Kidney (tissue), 14 donors: ENCODE results near the gene C19orf85. TPM values are rescaled to one million over a fixed set of nuclear protein-coding genes. Genes with fewer than 3 reads are reported as not detected.

Experiments
- DNase-seq, 5 donors: peaks; one replicate each; pipeline ENCODE4 v3.0.0-alpha.2; 2013 to 2020
- FAIRE-seq: peaks from 2 replicates; lab custom pipeline; 2012; peaks lifted over from hg19 to GRCh38; lab: Jason Lieb, UNC
- H3K27ac ChIP-seq, 2 donors: one replicate each; pipeline ENCODE4 v1.7.0; 2013; ENCODE audit warnings: low read depth in 2 of 2, low read length in 2 of 2, inconsistent platforms in 1 of 2
- H3K27me3 ChIP-seq: one replicate; pipeline ENCODE4 v1.7.1; 2013; ENCODE audit warnings: low read length, inconsistent platforms; ENCODE audit not compliant: control insufficient read depth, insufficient read depth
- H3K36me3 ChIP-seq, 3 donors: one replicate each; pipeline versions ENCODE4 v1.7.0 to v1.7.1; 2013; ENCODE audit warnings: low read length in 3 of 3, control low read depth in 1 of 3, inconsistent platforms in 1 of 3; ENCODE audit not compliant: insufficient read depth in 3 of 3, control insufficient read depth in 2 of 3
- H3K4me1 ChIP-seq, 3 donors: one replicate each; pipeline versions ENCODE4 v1.7.0 to v1.7.1; 2013; ENCODE audit warnings: low read length in 3 of 3, inconsistent platforms in 1 of 3, low read depth in 1 of 3; ENCODE audit not compliant: control insufficient read depth in 2 of 3, insufficient read depth in 2 of 3
- H3K4me3 ChIP-seq, 3 donors: one replicate each; pipeline versions ENCODE4 v1.7.0 to v1.8.1; 2013; ENCODE audit warnings: low read length in 3 of 3, control low read depth in 1 of 3, inconsistent platforms in 1 of 3
- H3K9ac ChIP-seq, 3 donors: one replicate each; pipeline versions ENCODE4 v1.7.0 to v1.7.1; 2013; ENCODE audit warnings: low read length in 3 of 3, control low read depth in 1 of 3, inconsistent platforms in 1 of 3
- H3K9me3 ChIP-seq, 3 donors: one replicate each; pipeline versions ENCODE4 v1.7.0 to v1.7.1; 2013; ENCODE audit warnings: low read length in 3 of 3, control low read depth in 1 of 3, inconsistent platforms in 1 of 3; ENCODE audit not compliant: control insufficient read depth in 2 of 3, insufficient read depth in 1 of 3
- CTCF ChIP-seq: IDR thresholded peaks from 3 replicates; pipeline ENCODE4 v1.5.1; 2012; ENCODE audit warnings: mild to moderate bottlenecking, moderate library complexity, borderline replicate concordance; ENCODE audit not compliant: insufficient read depth; ENCODE audit errors: extremely low read depth
- intact Hi-C: fragments of 100-400 bp; cut with DNase I; formaldehyde crosslinking; loops from one replicate; pipeline ENCODE4 v1.11.1; 2022
- polyA plus RNA-seq: library from polyadenylated mRNA; stranded (reverse); fragments of 350-450 nt; fragmentation: Illumina TruSeq; extraction: RNeasy Lipid Tissue Mini Kit (QIAGEN cat#74804); gene quantifications from one replicate; pipeline ENCODE4 v1.2.3, GENCODE V29; 2014; ENCODE audit warnings: low read depth, low replicate concordance; ENCODE audit not compliant: insufficient read depth
- total RNA-seq: library from RNA; stranded (reverse); fragmentation: NEBNext Ultra II Directional; extraction: Animal tissue kit (Norgen Biotek cat#: 25700); gene quantifications from one replicate; pipeline ENCODE4 v1.2.1, GENCODE V29; 2021
- donor health status: control.
- donor health status: control.
- donor health status: control.
- donor health status: control.
- donor health status: control.
- donor health status: DM: yes; HTN: yes; CAD: no.
- donor health status: Normal renal cell carcinoma (clear cell type).

C19orf85 gene
- total and polyA plus RNA-seq, 2 donors from 2014 or later = not detected

DNA sequence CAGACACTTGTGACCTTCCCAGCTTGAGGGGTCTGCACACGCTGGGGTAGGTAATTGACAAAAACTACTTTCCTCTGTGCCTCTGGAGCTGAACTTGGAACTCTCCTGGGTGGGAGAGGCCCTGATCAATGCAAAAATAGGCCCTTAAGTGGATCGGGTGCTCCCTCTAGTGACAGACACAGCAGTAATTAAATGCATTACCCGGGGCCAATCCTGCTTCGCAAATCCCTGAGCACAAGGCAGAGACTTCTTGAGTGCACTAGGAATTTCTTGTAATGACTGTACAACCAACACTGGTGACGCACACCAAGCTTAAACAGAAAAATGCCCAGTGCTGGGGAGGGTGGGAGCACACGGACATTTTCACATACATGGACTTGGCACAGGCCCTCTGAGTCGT lies 46.4 kb downstream of the C19orf85 start:
- H3K27me3 ChIP-seq = no peaks in the 10 kb centered on the region
- intact Hi-C loops = no loop called here
- FAIRE-seq = no peak
- no peak overlapping the region for H3K4me3 ChIP-seq
- H3K9ac ChIP-seq = no peak overlapping the region
- no peaks in the 10 kb centered on the region for H3K4me1 ChIP-seq
- H3K36me3 ChIP-seq = no peaks in the 10 kb centered on the region
- no peaks in the 10 kb centered on the region for H3K9me3 ChIP-seq
- peak; percentile 70 for TF ChIP-seq CTCF
- H3K27ac ChIP-seq = no peak overlapping the region
- peak in 4 of 5 donors; percentile 74 to 92 (median 82) for DNase-seq

Other genes with a start within 250 kb of the C19orf85 start
- gene TMEM86B, start 236.0 kb downstream of the C19orf85 start, total RNA-seq = 3.3 TPM
- gene TMEM86B, start 236.0 kb downstream of the C19orf85 start, polyA plus RNA-seq = 4.6 TPM
- gene PPP6R1, start 205.7 kb downstream of the C19orf85 start, total RNA-seq = 61.6 TPM
- 30.6 TPM for gene PPP6R1, start 205.7 kb downstream of the C19orf85 start, polyA plus RNA-seq
- gene HSPBP1, start 184.6 kb downstream of the C19orf85 start, total RNA-seq = 37.6 TPM
- 55.9 TPM for gene HSPBP1, start 184.6 kb downstream of the C19orf85 start, polyA plus RNA-seq
- gene BRSK1, start 180.8 kb downstream of the C19orf85 start, total RNA-seq = 6.5 TPM
- gene BRSK1, start 180.8 kb downstream of the C19orf85 start, polyA plus RNA-seq = 1.4 TPM
- 3.6 TPM for gene TMEM150B, start 139.4 kb downstream of the C19orf85 start, total RNA-seq
- gene TMEM150B, start 139.4 kb downstream of the C19orf85 start, polyA plus RNA-seq = 5.4 TPM
- gene KMT5C, start 124.9 kb downstream of the C19orf85 start, total RNA-seq = 13.0 TPM
- gene KMT5C, start 124.9 kb downstream of the C19orf85 start, polyA plus RNA-seq = 4.1 TPM
- gene COX6B2, start 110.0 kb downstream of the C19orf85 start, total RNA-seq = 3.8 TPM
- gene COX6B2, start 110.0 kb downstream of the C19orf85 start, polyA plus RNA-seq = 0.62 TPM
- not detected for gene GARIN5B, start 101.5 kb downstream of the C19orf85 start, total RNA-seq
- gene GARIN5B, start 101.5 kb downstream of the C19orf85 start, polyA plus RNA-seq = not detected
- gene IL11, start 94.3 kb downstream of the C19orf85 start, total RNA-seq = 0.47 TPM
- 0.37 TPM for gene IL11, start 94.3 kb downstream of the C19orf85 start, polyA plus RNA-seq
- gene TMEM190, start 87.9 kb downstream of the C19orf85 start, total RNA-seq = not detected
- gene TMEM190, start 87.9 kb downstream of the C19orf85 start, polyA plus RNA-seq = not detected
- gene TMEM238, start 80.5 kb downstream of the C19orf85 start, total RNA-seq = 24.3 TPM
- 8.1 TPM for gene TMEM238, start 80.5 kb downstream of the C19orf85 start, polyA plus RNA-seq
- gene RPL28, start 78.8 kb downstream of the C19orf85 start, total RNA-seq = 1,259 TPM
- 1,453 TPM for gene RPL28, start 78.8 kb downstream of the C19orf85 start, polyA plus RNA-seq
- gene UBE2S, start 57.0 kb downstream of the C19orf85 start, total RNA-seq = 16.8 TPM
- 20.8 TPM for gene UBE2S, start 57.0 kb downstream of the C19orf85 start, polyA plus RNA-seq
- not detected for gene SHISA7, start 21.5 kb downstream of the C19orf85 start, total RNA-seq
- not detected for gene SHISA7, start 21.5 kb downstream of the C19orf85 start, polyA plus RNA-seq
- 45.9 TPM for gene ISOC2, start 3.1 kb downstream of the C19orf85 start, total RNA-seq
- 326 TPM for gene ISOC2, start 3.1 kb downstream of the C19orf85 start, polyA plus RNA-seq
- gene ZNF628, start 11.9 kb upstream of the C19orf85 start, total RNA-seq = 12.0 TPM
- gene ZNF628, start 11.9 kb upstream of the C19orf85 start, polyA plus RNA-seq = 2.3 TPM
- gene NAT14, start 20.4 kb upstream of the C19orf85 start, total RNA-seq = 42.6 TPM
- gene NAT14, start 20.4 kb upstream of the C19orf85 start, polyA plus RNA-seq = 45.0 TPM
- 9.4 TPM for gene SSC5D, start 23.7 kb upstream of the C19orf85 start, total RNA-seq
- gene SSC5D, start 23.7 kb upstream of the C19orf85 start, polyA plus RNA-seq = 2.2 TPM
- not detected for gene SBK2, start 72.4 kb upstream of the C19orf85 start, total RNA-seq
- gene SBK2, start 72.4 kb upstream of the C19orf85 start, polyA plus RNA-seq = not detected
- 0.66 TPM for gene SBK3, start 80.8 kb upstream of the C19orf85 start, total RNA-seq
- not detected for gene SBK3, start 80.8 kb upstream of the C19orf85 start, polyA plus RNA-seq
- 16.6 TPM for gene ZNF579, start 116.1 kb upstream of the C19orf85 start, total RNA-seq
- 10.9 TPM for gene ZNF579, start 116.1 kb upstream of the C19orf85 start, polyA plus RNA-seq
- gene FIZ1, start 134.8 kb upstream of the C19orf85 start, total RNA-seq = 17.9 TPM
- 11.9 TPM for gene FIZ1, start 134.8 kb upstream of the C19orf85 start, polyA plus RNA-seq
- gene ZNF524, start 135.5 kb upstream of the C19orf85 start, total RNA-seq = 22.9 TPM
- gene ZNF524, start 135.5 kb upstream of the C19orf85 start, polyA plus RNA-seq = 32.6 TPM
- gene ZNF865, start 140.9 kb upstream of the C19orf85 start, total RNA-seq = 17.4 TPM
- gene ZNF865, start 140.9 kb upstream of the C19orf85 start, polyA plus RNA-seq = 5.8 TPM
- gene ZNF784, start 159.8 kb upstream of the C19orf85 start, total RNA-seq = 9.8 TPM
- gene ZNF784, start 159.8 kb upstream of the C19orf85 start, polyA plus RNA-seq = 6.6 TPM
- 56.8 TPM for gene ZNF580, start 176.3 kb upstream of the C19orf85 start, total RNA-seq
- 47.0 TPM for gene ZNF580, start 176.3 kb upstream of the C19orf85 start, polyA plus RNA-seq
- 23.6 TPM for gene ZNF581, start 178.9 kb upstream of the C19orf85 start, total RNA-seq
- 22.0 TPM for gene ZNF581, start 178.9 kb upstream of the C19orf85 start, polyA plus RNA-seq
- 22.7 TPM for gene CCDC106, start 183.5 kb upstream of the C19orf85 start, total RNA-seq
- 51.9 TPM for gene CCDC106, start 183.5 kb upstream of the C19orf85 start, polyA plus RNA-seq
- gene U2AF2, start 190.3 kb upstream of the C19orf85 start, total RNA-seq = 161 TPM
- 54.8 TPM for gene U2AF2, start 190.3 kb upstream of the C19orf85 start, polyA plus RNA-seq
- gene EPN1, start 210.5 kb upstream of the C19orf85 start, total RNA-seq = 145 TPM
- gene EPN1, start 210.5 kb upstream of the C19orf85 start, polyA plus RNA-seq = 138 TPM